ENCODE results near the gene EVC. TPM values are rescaled to one million over a fixed set of nuclear protein-coding genes. Genes with fewer than 3 reads are reported as not detected.

Gene EVC
- total and polyA plus RNA-seq, 2 of the 4 experiments (the other 2 are of a cell fraction) = 16.8 to 18.9 TPM

DNA sequence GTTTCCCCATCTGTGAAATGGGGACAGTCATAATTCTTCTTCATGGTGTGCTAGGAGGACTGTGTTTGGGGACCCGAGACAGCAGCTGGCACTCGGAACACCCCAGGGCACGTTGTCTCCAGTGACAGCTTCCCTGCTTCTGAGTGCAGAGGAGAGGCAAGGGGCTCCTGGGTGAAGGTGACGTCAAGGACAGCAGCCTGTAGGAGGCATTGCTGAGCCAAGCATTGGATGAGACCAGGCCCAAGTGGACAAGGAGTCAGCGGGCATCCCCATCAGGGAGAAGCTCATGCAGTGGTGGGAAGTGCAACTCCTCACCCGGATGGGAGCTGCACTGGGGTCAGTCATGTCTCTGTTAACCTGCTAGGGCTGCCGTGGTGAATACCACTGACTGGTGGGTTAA is 46.1 kb downstream of the EVC start:
- Histone ChIP-seq H3K27me3 (ENCODE audit: control insufficient read depth, insufficient read depth, low read length) (no peaks in the 10 kb centered on the region), H2BK20ac (ENCODE audit: low read depth, low read length) (peak overlapping the region; percentile 49; the same call in 1 of the 2 replicates), H3K9me1 (ENCODE audit: insufficient read depth, low read length) (peaks cover 32% of the 10 kb centered on the region), H3K56ac (ENCODE audit: extremely low read depth, insufficient read depth, low read length) (no peak overlapping the region), H2BK5ac (ENCODE audit: low read depth, low read length, poor library complexity, severe bottlenecking) (peak overlapping the region; percentile 42), H3K4me1 (ENCODE audit: control insufficient read depth, insufficient read depth, low read length) (peaks cover 32% of the 10 kb centered on the region), H4K91ac (ENCODE audit: insufficient read depth, low read depth, low read length) (0 out of 2 replicates have a peak overlapping the region, but pooled peaks have one; percentile 43), H3K36me3 (ENCODE audit: control insufficient read depth, insufficient read depth, low read length) (peaks cover 62% of the 10 kb centered on the region), H3K79me1 (ENCODE audit: low read depth in 1 of 2, low read length in 2 of 2) (peaks cover 31 to 78% of the 10 kb centered on the region in 2 experiments), H3K9me3 (ENCODE audit: control insufficient read depth, insufficient read depth, low read length) (no peaks in the 10 kb centered on the region), H3K27ac (ENCODE audit: insufficient read depth, low read length) (no peak overlapping the region), H3K4me3 (ENCODE audit: insufficient read depth, low read depth, low read length) (no peak overlapping the region), H3K14ac (replicated peaks; ENCODE audit: low read depth, low read length) (no peak overlapping the region), H2BK15ac (ENCODE audit: low read depth, low read length) (peak overlapping the region; percentile 52; the same call in 1 of the 3 replicates), H2AFZ (replicated peaks; ENCODE audit: low read length, poor library complexity) (peak overlapping the region; percentile 10), H4K5ac (ENCODE audit: low read depth, low read length) (no peak overlapping the region), H3K4me2 (ENCODE audit: low read depth, low read length) (no peak overlapping the region), H4K8ac (ENCODE audit: low read depth in 2 of 2, low read length in 2 of 2) (no peak overlapping the region), H4K20me1 (ENCODE audit: insufficient read depth, low read length) (peaks cover 8% of the 10 kb centered on the region), H3K23ac (ENCODE audit: low read depth, low read length) (no peak overlapping the region), H3K18ac (ENCODE audit: low read depth, low read length) (no peak overlapping the region), H2AK5ac (ENCODE audit: low read depth, low read length) (peak overlapping the region; percentile 85), H2BK120ac (ENCODE audit: low read depth, low read length) (peak overlapping the region; percentile 65; the same call in 1 of the 2 replicates), H3K4ac (ENCODE audit: low read depth, low read length) (peak overlapping the region; percentile 51; the same call in 1 of the 2 replicates), H2AK9ac (replicated peaks; ENCODE audit: low read depth, low read length, poor library complexity) (peak overlapping the region; percentile 89), H3K9ac (ENCODE audit: low read depth, low read length) (no peak overlapping the region)
- ChIA-PET CTCF (interaction anchor here (0.8 kb wide), 1 partner anchor 46 kb away, joined by 3 read pairs; the partner anchor contains the start of gene EVC), POLR2A (ENCODE audit: unreplicated experiment) (no interaction called here)
- TF ChIP-seq MAZ (IDR thresholded peaks at IDR 0.05; ENCODE audit: borderline replicate concordance, low read depth, low read length) (no peak), MAFK (IDR thresholded peaks at IDR 0.05; ENCODE audit: low read depth, low read length) (no peak), NFE2L2 (IDR thresholded peaks at IDR 0.05; ENCODE audit: low read depth, low read length) (no peak), POLR2A (IDR thresholded peaks at IDR 0.05; ENCODE audit: low read depth, low read length) (no peak)
- intact Hi-C loops (cut with micrococcal nuclease) = no loop called here
- no peak for DNase-seq
- dilution Hi-C loops (cut with HindIII; ENCODE audit: low sequenced_read_pairs, unreplicated experiment) = no loop called here
- WGBS, 2 experiments (ENCODE audit: extremely low coverage in 2 of 2, insufficient read length in 1 of 2) = 96% methylated on average over 4 of the region's 7 CpGs; no CpG with 5 or more reads in 1 of the 2 experiments
- ATAC-seq (ENCODE audit: low read depth) = no peak
- no TSS peak for BruUV-seq (replicated peaks)
- in situ Hi-C loops (cut with MboI; ENCODE audit: low sequenced_read_pairs) = no loop called here

Measured in IMR-90 (cell line).